ENCODE results near the gene SNX20. TPM values are rescaled to one million over a fixed set of nuclear protein-coding genes. Genes with fewer than 3 reads are reported as not detected.

SNX20 gene, protein sequence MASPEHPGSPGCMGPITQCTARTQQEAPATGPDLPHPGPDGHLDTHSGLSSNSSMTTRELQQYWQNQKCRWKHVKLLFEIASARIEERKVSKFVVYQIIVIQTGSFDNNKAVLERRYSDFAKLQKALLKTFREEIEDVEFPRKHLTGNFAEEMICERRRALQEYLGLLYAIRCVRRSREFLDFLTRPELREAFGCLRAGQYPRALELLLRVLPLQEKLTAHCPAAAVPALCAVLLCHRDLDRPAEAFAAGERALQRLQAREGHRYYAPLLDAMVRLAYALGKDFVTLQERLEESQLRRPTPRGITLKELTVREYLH
- not detected for polyA plus RNA-seq (2013, experiment 1 of 2)
- not detected for polyA plus RNA-seq (2013, experiment 2 of 2)

DNA sequence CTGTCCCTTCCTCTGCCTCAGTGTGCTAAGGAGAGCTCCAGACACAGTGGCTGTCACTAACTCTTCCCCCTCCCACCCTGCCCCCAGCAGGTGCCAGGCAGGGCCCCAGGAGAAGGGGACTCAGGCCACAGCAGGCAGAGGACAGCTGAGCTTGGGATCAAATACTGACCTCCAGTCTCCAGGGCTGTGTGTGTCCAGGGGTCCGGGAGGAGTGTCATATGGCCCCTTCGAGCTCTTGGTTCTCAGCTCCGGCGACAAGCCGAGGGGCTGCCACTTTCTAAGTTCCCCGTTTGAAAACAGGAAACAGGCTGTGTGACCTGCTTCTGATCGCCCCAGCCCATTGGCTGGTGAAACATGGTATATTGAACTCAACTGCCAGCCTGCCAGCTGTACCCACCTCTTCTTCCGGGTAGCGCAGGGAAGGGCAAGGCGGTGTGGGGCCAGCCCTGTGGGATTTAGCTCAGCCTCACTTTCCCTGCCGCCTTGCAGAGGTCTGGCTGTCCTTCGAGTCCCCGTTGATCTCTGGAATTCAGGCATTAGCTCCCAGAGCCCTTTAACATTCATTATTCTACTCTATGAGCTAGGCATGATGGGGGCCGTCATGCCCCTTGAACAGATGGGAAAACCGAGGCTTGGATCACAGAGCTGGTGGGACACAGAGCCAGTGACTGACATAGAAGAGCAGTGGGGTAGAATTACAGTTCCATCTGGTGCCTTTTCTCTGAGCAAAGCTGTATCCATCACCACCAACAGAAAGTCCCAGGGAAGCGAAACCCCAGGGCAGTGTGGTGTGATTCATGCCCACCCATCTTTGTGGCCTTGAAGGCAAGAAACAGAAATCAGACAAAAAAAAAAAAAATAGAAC, at the start of gene SNX20:
Gene SNX20 (minus strand): TSS at position 292 of the 865 bp plus-strand sequence. CDS start 3,786 bp downstream, outside the sequence.
- Histone ChIP-seq H3K4me1 (ENCODE audit: control insufficient read depth, low read depth, low read length) (no peaks in the 10 kb centered on the region), H2BK5ac (ENCODE audit: low read length) (no peak within 1 kb of the TSS), H3K79me1 (ENCODE audit: low read length) (no peaks in the 10 kb centered on the region), H3K4me2 (ENCODE audit: low read length) (no peak within 1 kb of the TSS), H3K4me3 (ENCODE audit: low read length) (no peak within 1 kb of the TSS), H3K79me2 (ENCODE audit: control insufficient read depth, insufficient read depth, low read length) (no peaks in the 10 kb centered on the region), H2BK15ac (replicated peaks; ENCODE audit: low read depth) (no peak within 1 kb of the TSS), H3K27me3 (ENCODE audit: insufficient read depth, low read length, poor library complexity) (no peaks in the 10 kb centered on the region), H4K8ac (ENCODE audit: low read depth, low read length) (no peak within 1 kb of the TSS), H3K56ac (ENCODE audit: low read length) (no peak within 1 kb of the TSS), H3K27ac (ENCODE audit: low read depth, low read length) (no peak within 1 kb of the TSS), H2BK120ac (ENCODE audit: low read depth, low read length) (no peak within 1 kb of the TSS), H3K23ac (ENCODE audit: low read length) (no peak within 1 kb of the TSS), H2AK5ac (ENCODE audit: low read length) (no peak within 1 kb of the TSS), H3K36me3 (ENCODE audit: control insufficient read depth, insufficient read depth, low read length) (no peaks in the 10 kb centered on the region), H3K4ac (ENCODE audit: low read depth, low read length) (no peak within 1 kb of the TSS), H3K9ac (ENCODE audit: low read length) (no peak within 1 kb of the TSS), H3K18ac (ENCODE audit: low read length) (no peak within 1 kb of the TSS), H4K5ac (ENCODE audit: low read length) (no peak within 1 kb of the TSS)
- no peak for DNase-seq
- WGBS (ENCODE audit: extremely low coverage, insufficient coverage, low lambda C conversion rate), result no CpG with 5 or more reads among the region's 16 CpGs

DNA sequence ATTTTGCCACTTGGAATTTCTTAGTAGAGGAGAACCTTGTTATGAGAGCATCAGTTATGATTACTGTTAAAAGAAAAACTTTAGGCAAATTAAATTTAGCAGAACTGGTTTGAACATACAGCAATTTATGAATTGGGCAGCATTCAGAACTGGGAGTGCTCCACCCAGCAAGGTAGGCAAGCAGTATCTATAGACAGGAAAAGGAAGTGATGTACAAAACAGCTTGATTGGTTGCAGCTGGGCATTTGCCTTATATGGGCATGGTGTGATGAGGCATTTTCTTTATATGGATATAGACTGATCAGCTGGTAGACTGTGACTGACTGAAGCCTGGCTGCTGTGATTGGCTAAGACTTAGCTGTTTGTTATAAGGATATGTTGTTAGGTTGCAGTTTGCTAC, 43.2 kb upstream of the SNX20 start:
- Histone ChIP-seq H3K79me1 (ENCODE audit: low read length) (no peaks in the 10 kb centered on the region), H2BK5ac (ENCODE audit: low read length) (no peak overlapping the region)
- DNase-seq, result no peak

DNA sequence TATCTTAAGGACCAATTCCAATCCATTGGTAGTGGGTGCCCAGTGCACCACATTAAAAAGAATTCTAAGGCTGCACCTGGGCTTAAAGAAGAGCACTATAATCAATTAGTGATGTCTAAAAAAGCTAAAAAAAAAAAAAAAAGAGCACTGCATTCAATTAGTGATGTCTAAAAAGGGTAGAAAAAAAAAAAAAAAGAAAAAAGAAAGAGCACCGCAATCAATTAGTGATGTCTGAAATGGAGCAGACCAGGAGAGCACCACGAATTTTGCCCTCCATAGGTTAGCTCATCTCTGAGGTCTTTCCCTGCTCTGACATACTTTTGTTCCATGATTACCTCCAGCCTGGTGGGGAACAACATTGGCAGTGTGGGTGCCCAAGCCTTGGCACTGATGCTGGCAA, 41.8 kb upstream of the SNX20 start:
- WGBS (ENCODE audit: extremely low coverage, insufficient coverage, low lambda C conversion rate), result no CpG with 5 or more reads among the region's 2 CpGs
- no peak overlapping the region for H3K18ac ChIP-seq (ENCODE audit: low read length)
- H4K8ac ChIP-seq (ENCODE audit: low read depth, low read length), result no peak overlapping the region
- H2AK5ac ChIP-seq (ENCODE audit: low read length), result no peak overlapping the region
- no peak overlapping the region for H2BK5ac ChIP-seq (ENCODE audit: low read length)
- H4K5ac ChIP-seq (ENCODE audit: low read length), result no peak overlapping the region
- H3K9ac ChIP-seq (ENCODE audit: low read length), result no peak overlapping the region
- no peak overlapping the region for H3K4me3 ChIP-seq (ENCODE audit: low read length)
- H3K79me2 ChIP-seq (ENCODE audit: control insufficient read depth, insufficient read depth, low read length), result no peaks in the 10 kb centered on the region
- no peak overlapping the region for H3K23ac ChIP-seq (ENCODE audit: low read length)
- DNase-seq, result no peak
- no peaks in the 10 kb centered on the region for H3K27me3 ChIP-seq (ENCODE audit: insufficient read depth, low read length, poor library complexity)
- no peak overlapping the region for H3K27ac ChIP-seq (ENCODE audit: low read depth, low read length)
- H3K4me1 ChIP-seq (ENCODE audit: control insufficient read depth, low read depth, low read length), result no peaks in the 10 kb centered on the region
- no peak overlapping the region for H3K56ac ChIP-seq (ENCODE audit: low read length)
- H2BK15ac ChIP-seq (replicated peaks; ENCODE audit: low read depth), result no peak overlapping the region
- no peak overlapping the region for H3K4ac ChIP-seq (ENCODE audit: low read depth, low read length)
- H3K79me1 ChIP-seq (ENCODE audit: low read length), result no peaks in the 10 kb centered on the region
- H3K4me2 ChIP-seq (ENCODE audit: low read length), result no peak overlapping the region
- H2BK120ac ChIP-seq (ENCODE audit: low read depth, low read length), result no peak overlapping the region
- no peaks in the 10 kb centered on the region for H3K36me3 ChIP-seq (ENCODE audit: control insufficient read depth, insufficient read depth, low read length)

More for the DNA sequence above, 43.2 kb upstream of the SNX20 start:
- Histone ChIP-seq H3K4ac (ENCODE audit: low read depth, low read length) (no peak overlapping the region), H3K4me1 (ENCODE audit: control insufficient read depth, low read depth, low read length) (no peaks in the 10 kb centered on the region), H3K18ac (ENCODE audit: low read length) (no peak overlapping the region), H3K27ac (ENCODE audit: low read depth, low read length) (no peak overlapping the region), H2BK15ac (replicated peaks; ENCODE audit: low read depth) (no peak overlapping the region), H3K9ac (ENCODE audit: low read length) (no peak overlapping the region), H3K27me3 (ENCODE audit: insufficient read depth, low read length, poor library complexity) (no peaks in the 10 kb centered on the region), H3K4me2 (ENCODE audit: low read length) (no peak overlapping the region), H3K56ac (ENCODE audit: low read length) (no peak overlapping the region), H3K23ac (ENCODE audit: low read length) (no peak overlapping the region), H2AK5ac (ENCODE audit: low read length) (no peak overlapping the region), H4K5ac (ENCODE audit: low read length) (no peak overlapping the region), H4K8ac (ENCODE audit: low read depth, low read length) (no peak overlapping the region), H3K36me3 (ENCODE audit: control insufficient read depth, insufficient read depth, low read length) (no peaks in the 10 kb centered on the region), H3K4me3 (ENCODE audit: low read length) (no peak overlapping the region), H3K79me2 (ENCODE audit: control insufficient read depth, insufficient read depth, low read length) (no peaks in the 10 kb centered on the region), H2BK120ac (ENCODE audit: low read depth, low read length) (no peak overlapping the region)

DNA sequence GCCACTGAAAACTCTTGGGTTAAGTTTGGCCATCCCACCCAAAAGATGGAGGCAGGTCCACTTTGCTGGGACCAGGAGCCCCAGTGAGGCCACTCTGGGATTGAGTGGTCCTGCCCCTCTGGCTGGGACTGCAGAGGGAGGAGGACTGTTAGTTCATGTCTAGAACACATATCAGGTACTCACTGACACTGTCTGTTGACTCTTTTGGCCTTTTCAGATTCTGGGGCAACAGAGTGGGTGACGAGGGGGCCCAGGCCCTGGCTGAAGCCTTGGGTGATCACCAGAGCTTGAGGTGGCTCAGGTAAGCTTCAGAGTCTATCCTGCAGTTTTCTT, 41.3 kb upstream of the SNX20 start:
- Histone ChIP-seq H3K27me3 (ENCODE audit: insufficient read depth, low read length, poor library complexity) (no peaks in the 10 kb centered on the region), H3K36me3 (ENCODE audit: control insufficient read depth, insufficient read depth, low read length) (no peaks in the 10 kb centered on the region), H2BK5ac (ENCODE audit: low read length) (no peak overlapping the region), H3K27ac (ENCODE audit: low read depth, low read length) (no peak overlapping the region), H2BK120ac (ENCODE audit: low read depth, low read length) (no peak overlapping the region), H2AK5ac (ENCODE audit: low read length) (no peak overlapping the region), H3K79me2 (ENCODE audit: control insufficient read depth, insufficient read depth, low read length) (no peaks in the 10 kb centered on the region), H3K79me1 (ENCODE audit: low read length) (no peaks in the 10 kb centered on the region), H2BK15ac (replicated peaks; ENCODE audit: low read depth) (no peak overlapping the region), H3K9ac (ENCODE audit: low read length) (no peak overlapping the region), H3K56ac (ENCODE audit: low read length) (no peak overlapping the region), H3K4ac (ENCODE audit: low read depth, low read length) (no peak overlapping the region), H3K4me2 (ENCODE audit: low read length) (no peak overlapping the region), H4K5ac (ENCODE audit: low read length) (no peak overlapping the region), H3K4me3 (ENCODE audit: low read length) (no peak overlapping the region), H4K8ac (ENCODE audit: low read depth, low read length) (no peak overlapping the region), H3K18ac (ENCODE audit: low read length) (no peak overlapping the region), H3K4me1 (ENCODE audit: control insufficient read depth, low read depth, low read length) (no peaks in the 10 kb centered on the region), H3K23ac (ENCODE audit: low read length) (no peak overlapping the region)
- no peak for DNase-seq
- no CpG with 5 or more reads among the region's 1 CpG for WGBS (ENCODE audit: extremely low coverage, insufficient coverage, low lambda C conversion rate)

DNA sequence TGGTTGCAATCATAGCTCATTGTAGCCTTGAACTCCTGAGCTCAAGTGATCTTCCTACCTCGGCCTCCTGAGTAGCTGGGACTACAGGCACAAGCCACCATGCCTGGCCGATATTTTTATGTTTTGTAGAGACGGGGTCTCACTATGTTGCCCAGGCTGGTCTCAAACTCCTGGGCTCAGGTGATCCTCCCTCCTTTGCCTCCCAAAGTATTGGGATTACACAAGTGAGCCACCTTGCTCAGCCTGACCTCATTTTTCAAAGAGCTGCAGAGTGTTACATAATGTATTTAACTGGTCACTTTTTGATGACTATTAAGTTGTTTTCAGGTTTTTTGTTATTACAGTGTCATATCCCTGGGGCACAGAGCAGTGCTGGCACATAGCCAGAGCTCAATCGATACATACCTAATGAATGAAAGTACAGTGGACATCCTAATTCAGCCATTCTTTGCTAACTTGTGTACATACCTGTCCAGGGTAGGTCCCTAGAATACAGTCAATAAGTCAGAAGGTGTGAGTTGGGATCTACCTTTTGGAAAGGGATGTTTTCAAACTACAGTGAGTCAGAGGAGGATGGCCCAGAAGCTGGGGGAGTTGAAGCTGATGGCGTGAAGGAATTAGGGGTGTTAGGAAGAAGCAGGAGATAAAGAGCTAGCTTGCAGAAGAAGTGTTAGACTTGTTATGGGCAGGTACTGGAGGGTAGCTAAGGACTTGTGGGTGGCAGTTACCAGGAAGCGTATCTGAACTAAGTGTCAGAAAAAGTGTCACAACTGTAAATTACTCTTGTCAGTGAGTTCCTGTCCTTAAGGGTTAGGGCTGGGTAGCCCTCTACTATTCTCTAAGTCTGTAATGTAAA, 40.7 kb upstream of the SNX20 start:
- Histone ChIP-seq H3K4me2 (ENCODE audit: low read length) (no peak overlapping the region), H3K79me2 (ENCODE audit: control insufficient read depth, insufficient read depth, low read length) (no peaks in the 10 kb centered on the region), H3K36me3 (ENCODE audit: control insufficient read depth, insufficient read depth, low read length) (no peaks in the 10 kb centered on the region), H3K79me1 (ENCODE audit: low read length) (no peaks in the 10 kb centered on the region), H3K9ac (ENCODE audit: low read length) (no peak overlapping the region), H3K18ac (ENCODE audit: low read length) (no peak overlapping the region), H4K8ac (ENCODE audit: low read depth, low read length) (no peak overlapping the region), H2BK15ac (replicated peaks; ENCODE audit: low read depth) (no peak overlapping the region), H3K27ac (ENCODE audit: low read depth, low read length) (no peak overlapping the region), H2BK5ac (ENCODE audit: low read length) (no peak overlapping the region), H3K4me3 (ENCODE audit: low read length) (no peak overlapping the region), H3K4ac (ENCODE audit: low read depth, low read length) (no peak overlapping the region), H2BK120ac (ENCODE audit: low read depth, low read length) (no peak overlapping the region), H3K4me1 (ENCODE audit: control insufficient read depth, low read depth, low read length) (no peaks in the 10 kb centered on the region), H3K56ac (ENCODE audit: low read length) (no peak overlapping the region), H3K27me3 (ENCODE audit: insufficient read depth, low read length, poor library complexity) (no peaks in the 10 kb centered on the region), H4K5ac (ENCODE audit: low read length) (no peak overlapping the region), H2AK5ac (ENCODE audit: low read length) (no peak overlapping the region), H3K23ac (ENCODE audit: low read length) (no peak overlapping the region)
- peak; percentile 63 for DNase-seq
- WGBS (ENCODE audit: extremely low coverage, insufficient coverage, low lambda C conversion rate), result no CpG with 5 or more reads among the region's 6 CpGs

All from mesendoderm (in vitro differentiated cells).